PC-3 (cell line): ENCODE data around the gene COA1.

ENCODE experiments used
- EZH2 ChIP-seq: fragments of 300-600 bp; sonication (generic); IDR thresholded peaks from one replicate; pipeline ENCODE4 v1.6.1; 2017; ENCODE audit warnings: antibody characterized with exemption, mild to moderate bottlenecking, low read length; ENCODE audit not compliant: unreplicated experiment
- EZH2phosphoT487 ChIP-seq: fragments of 300-600 bp; sonication (generic); IDR thresholded peaks from 2 replicates; pipeline ENCODE4 v1.6.1; 2018; ENCODE audit warnings: mild to moderate bottlenecking, antibody characterized with exemption, low read length, borderline replicate concordance
- TF ChIP-seq, protein P1 (sequence below): fragments of 300-600 bp; sonication (generic); conservative IDR thresholded peaks from 2 replicates; pipeline ENCODE4 v1.5.1; 2017; ENCODE audit warnings: antibody characterized with exemption, low read depth, mild to moderate bottlenecking, low read length

DNA sequence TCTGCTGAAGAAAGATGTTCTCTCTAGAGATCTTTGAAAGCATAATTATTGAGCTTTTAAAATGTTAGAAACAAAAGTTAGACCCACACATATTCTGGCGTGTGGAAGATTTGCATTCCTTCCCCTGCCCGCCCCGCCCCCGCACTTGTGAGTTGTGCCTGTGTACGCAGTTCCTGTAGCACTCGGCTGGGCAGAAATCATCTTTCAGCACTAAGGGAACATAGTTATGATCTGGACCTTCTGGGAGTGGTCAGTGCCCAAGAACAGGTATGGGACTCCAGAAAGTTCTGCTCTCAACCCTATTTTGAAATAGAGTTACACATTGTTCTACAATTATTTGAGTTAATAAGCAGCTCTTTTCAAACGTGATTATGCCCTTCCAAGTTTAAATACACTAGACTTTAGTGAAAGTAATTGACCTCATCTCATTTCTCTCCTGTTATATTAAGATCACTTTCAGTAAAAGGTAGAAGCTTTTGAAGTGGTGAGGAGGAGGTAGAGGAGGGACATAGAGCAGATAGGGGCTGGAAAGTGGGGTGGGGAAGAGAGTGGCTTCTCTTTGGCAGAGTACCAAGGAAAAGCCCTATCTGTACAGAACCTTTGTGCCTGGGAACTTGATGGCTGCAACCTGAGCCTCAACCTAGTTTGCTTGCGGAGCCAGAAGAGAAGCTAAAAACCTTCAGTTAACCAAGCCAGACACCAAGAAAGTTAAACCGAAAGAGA, 34.9 kb upstream of the COA1 start:
- TF ChIP-seq, protein P1, sequence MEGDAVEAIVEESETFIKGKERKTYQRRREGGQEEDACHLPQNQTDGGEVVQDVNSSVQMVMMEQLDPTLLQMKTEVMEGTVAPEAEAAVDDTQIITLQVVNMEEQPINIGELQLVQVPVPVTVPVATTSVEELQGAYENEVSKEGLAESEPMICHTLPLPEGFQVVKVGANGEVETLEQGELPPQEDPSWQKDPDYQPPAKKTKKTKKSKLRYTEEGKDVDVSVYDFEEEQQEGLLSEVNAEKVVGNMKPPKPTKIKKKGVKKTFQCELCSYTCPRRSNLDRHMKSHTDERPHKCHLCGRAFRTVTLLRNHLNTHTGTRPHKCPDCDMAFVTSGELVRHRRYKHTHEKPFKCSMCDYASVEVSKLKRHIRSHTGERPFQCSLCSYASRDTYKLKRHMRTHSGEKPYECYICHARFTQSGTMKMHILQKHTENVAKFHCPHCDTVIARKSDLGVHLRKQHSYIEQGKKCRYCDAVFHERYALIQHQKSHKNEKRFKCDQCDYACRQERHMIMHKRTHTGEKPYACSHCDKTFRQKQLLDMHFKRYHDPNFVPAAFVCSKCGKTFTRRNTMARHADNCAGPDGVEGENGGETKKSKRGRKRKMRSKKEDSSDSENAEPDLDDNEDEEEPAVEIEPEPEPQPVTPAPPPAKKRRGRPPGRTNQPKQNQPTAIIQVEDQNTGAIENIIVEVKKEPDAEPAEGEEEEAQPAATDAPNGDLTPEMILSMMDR: no peak
- TF ChIP-seq EZH2phosphoT487 (no peak), EZH2 (no peak)
